Pulmonary artery endothelial cell (primary cell): ENCODE data around the gene TBC1D9B. TPM values are rescaled to one million over a fixed set of nuclear protein-coding genes. Genes with fewer than 3 reads are reported as not detected.
"Not testable (repeated sequence)": the region's sequence is repeated elsewhere in the genome, so short reads cannot be mapped to it uniquely, and the experiment has no call there.

Experiments
- DNase-seq: peaks from one replicate; pipeline ENCODE4 v3.0.0-alpha.2; 2011; ENCODE audit warnings: low read depth, low spot score
- total RNA-seq: library from RNA; depleted of rRNA; stranded (reverse); fragments of >200 nt; gene quantifications from 2 replicates; pipeline ENCODE4 v1.2.3, GENCODE V29; 2014

The TBC1D9B gene
- total RNA-seq, 1 donor from 2014 or later: 44.3 TPM

- DNase-seq: no peak
These were observed 68.1 kb downstream of the TBC1D9B start for GRCh38 chr5:179839328-179840256.

- no peak for DNase-seq
These were observed 70.4 kb downstream of the TBC1D9B start for GRCh38 chr5:179837076-179838011.

- DNase-seq: no peak
These were observed 71.3 kb downstream of the TBC1D9B start for GRCh38 chr5:179836225-179837019.

- DNase-seq: not testable (repeated sequence)
These were observed 72.8 kb downstream of the TBC1D9B start for GRCh38 chr5:179834871-179835270.

GRCh38 chr5:179834120-179834519, 73.6 kb downstream of the TBC1D9B start:
- no peak for DNase-seq

- no peak for DNase-seq
These were observed 74.0 kb downstream of the TBC1D9B start for GRCh38 chr5:179833709-179834070.

- DNase-seq: no peak
These were observed 74.5 kb downstream of the TBC1D9B start for GRCh38 chr5:179833056-179833708.

- no peak for DNase-seq
These were observed 75.5 kb downstream of the TBC1D9B start for GRCh38 chr5:179832039-179832745.

GRCh38 chr5:179830818-179831468, 76.8 kb downstream of the TBC1D9B start:
- no peak for DNase-seq

- no peak for DNase-seq
These were observed 77.8 kb downstream of the TBC1D9B start for GRCh38 chr5:179829732-179830435.

GRCh38 chr5:179828756-179829421, 78.8 kb downstream of the TBC1D9B start:
- DNase-seq: no peak

GRCh38 chr5:179827680-179828079, 80.0 kb downstream of the TBC1D9B start:
- DNase-seq: no peak

GRCh38 chr5:179825655-179826182, 82.0 kb downstream of the TBC1D9B start:
- DNase-seq: no peak

- no peak for DNase-seq
These were observed 83.0 kb downstream of the TBC1D9B start for GRCh38 chr5:179824745-179825112.

- no peak for DNase-seq
These were observed 83.6 kb downstream of the TBC1D9B start for GRCh38 chr5:179823937-179824744.

GRCh38 chr5:179822444-179822990, 85.2 kb downstream of the TBC1D9B start:
- DNase-seq: no peak

GRCh38 chr5:179822059-179822432, 85.7 kb downstream of the TBC1D9B start:
- DNase-seq: no peak
